Activated CD4-positive, alpha-beta T cell treated with anti-CD3 and anti-CD28 coated beads, Interleukin-2, amount 50 U/mL, for 16 hours (primary cell): ENCODE measurements around the gene PPP6R2.
"Not testable (repeated sequence)": the region's sequence is repeated elsewhere in the genome, so short reads cannot be mapped to it uniquely, and the experiment has no call there.

Source experiments
- DNase-seq: peaks from one replicate; pipeline ENCODE4 v3.0.0-alpha.2; 2020

PPP6R2 gene

DNA sequence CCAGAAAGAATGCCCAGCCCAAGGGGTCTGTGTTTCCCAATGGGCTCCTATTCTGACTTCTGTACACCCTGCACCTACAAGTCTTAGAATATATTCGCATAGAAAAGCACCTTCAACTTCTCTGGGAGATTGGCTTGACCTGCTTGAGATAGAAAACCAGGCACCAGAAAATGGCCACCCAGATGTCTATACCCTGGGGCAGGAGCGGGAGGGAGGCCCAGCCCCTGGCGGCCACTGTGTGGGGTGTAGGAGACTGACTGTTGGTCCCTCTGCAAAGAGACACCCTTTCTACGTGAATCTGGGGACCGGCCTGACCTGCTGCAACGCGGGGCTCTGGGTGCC, 24.8 kb upstream of the PPP6R2 start:
- DNase-seq, result no peak

DNA sequence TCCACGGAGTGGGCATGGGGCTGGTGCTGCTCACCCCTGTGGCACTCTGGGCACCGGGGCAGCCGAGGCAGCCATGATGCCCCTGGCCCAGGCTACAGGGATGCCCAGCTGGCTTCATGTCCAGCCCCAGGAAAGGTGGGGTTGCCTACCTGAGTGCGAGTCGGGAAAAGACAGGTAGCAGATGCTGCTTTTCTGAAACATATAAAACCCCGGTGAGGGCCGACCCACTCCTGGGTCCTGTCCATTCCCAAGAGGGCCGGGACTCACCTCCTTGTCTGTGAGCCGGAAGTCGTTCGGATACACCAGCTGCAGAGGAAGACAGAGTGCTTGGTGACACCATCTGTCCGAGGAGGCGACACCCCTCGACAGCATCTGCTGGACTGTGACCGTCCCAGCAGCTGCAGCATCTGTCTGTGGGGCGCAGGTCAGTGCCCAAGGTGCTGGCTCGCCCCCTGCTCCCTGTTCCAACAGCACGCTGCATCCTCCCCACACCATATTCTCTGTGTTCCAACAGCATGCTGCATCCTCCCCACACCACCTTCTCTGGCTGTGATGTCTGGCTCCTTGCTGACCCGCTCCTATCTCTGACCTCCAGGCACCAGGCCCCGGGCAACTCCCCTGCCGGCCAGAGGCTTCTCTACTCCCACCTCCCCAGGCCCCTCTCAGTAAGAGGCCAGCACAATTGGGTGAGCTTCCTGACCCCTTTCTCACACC, 24.3 kb upstream of the PPP6R2 start:
- no peak for DNase-seq

DNA sequence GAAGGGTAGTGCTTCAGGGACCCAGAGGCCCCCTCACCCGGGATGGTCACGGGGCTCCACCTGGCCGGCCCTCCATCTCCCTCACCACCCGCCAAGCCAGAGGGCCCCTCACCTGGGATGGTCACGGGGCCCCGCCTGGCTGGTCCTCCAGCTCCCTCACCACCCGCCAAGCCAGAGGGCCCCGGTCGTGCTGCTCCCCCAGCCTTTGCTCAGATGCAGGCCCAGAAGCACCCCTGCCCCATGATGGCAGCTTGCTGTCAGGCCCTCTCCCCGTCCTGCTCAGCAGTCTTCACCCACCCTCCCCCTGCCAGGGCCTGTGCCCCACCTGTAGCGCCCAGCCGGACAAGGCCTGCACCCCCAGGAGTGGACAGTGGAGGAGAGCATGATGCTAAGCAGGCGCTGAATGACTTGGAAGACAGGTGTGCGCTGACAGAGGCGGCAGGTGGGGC, 23.6 kb upstream of the PPP6R2 start:
- no peak for DNase-seq

DNA sequence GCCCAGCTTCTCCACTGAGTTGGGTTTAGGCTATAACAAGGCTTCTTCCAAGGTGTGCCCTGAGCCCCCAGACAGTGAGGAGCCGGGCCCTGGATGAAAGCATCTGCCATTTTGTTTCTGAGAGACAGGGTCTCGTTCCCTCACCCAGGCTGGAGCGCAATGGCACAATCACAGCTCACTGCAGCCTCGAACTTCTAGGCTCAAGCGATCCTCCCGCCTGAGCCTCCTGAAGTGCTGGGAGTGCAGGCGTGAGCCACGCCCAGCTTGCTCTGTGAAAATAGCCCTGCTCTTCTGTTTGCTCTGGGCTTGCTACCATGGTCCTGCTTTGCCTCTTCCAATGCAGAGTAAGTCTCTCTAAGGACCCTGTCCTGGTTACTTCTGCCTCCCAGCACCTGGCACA, 23.0 kb upstream of the PPP6R2 start:
- no peak for DNase-seq

DNA sequence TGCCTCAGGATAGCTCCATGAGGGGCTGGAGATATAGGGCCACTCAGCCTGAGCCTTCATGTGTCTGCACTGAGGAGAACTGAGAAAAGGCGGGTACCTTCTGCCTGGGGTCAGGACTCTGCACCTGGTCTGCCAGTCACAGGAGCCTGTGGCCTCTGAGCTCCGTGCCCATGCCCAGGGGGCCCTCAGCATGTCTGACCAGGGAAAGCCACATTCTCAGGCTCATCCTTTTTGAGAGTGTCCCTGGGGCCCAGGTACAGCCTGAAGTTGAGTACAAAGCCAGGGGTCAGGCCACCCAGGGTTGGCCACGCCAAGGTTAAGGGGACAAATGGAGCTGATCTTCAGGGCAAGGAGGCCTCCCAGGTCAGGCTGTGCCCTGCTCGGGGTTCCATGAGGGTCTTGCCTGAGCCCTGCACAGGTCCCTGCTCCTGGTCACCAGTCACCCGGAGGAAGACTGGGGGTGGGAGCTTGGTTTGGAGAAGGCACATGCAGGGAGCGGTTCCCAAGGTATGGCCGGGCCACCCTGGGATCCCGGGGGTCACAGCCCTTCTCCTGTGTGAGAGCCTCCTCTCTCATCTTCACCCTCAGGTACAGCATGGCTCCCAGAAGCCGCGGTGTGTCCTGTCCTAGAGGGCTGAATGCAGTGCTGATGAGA, 22.3 kb upstream of the PPP6R2 start:
- DNase-seq, result no peak

DNA sequence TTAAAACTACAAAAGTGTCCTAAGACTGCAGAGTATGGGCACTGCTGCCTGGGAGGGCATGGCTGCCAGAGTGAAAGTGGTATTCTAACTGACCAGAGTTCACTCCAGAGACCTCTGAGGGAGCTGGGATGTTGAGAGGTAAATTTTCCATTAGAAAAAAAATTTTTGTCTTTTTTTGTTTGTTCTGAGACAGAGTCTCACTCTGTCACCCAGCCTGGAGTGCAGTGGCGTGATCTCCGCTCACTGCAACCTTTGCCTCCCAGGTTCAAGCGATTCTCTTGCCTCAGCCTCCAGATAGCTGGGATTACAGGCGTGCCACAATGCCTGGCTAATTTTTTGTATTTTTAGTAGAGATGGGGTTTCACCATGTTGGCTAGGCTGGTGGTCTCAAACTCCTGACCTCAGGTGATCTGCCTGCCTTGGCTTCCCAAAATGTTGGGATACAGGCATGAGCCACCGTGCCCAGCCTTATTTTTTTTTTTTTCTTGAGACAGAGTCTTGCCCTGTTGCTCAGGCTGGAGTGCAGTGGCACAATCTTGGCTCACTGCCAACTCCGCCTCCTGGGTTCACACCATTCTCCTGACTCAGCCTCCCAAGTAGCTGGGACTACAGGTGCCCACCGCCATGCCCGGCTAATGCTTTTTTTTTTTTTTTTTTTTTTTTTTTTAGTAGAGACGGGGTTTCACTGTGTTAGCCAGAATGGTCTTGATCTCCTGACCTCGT, 20.6 kb upstream of the PPP6R2 start:
- DNase-seq, result not testable (repeated sequence)

DNA sequence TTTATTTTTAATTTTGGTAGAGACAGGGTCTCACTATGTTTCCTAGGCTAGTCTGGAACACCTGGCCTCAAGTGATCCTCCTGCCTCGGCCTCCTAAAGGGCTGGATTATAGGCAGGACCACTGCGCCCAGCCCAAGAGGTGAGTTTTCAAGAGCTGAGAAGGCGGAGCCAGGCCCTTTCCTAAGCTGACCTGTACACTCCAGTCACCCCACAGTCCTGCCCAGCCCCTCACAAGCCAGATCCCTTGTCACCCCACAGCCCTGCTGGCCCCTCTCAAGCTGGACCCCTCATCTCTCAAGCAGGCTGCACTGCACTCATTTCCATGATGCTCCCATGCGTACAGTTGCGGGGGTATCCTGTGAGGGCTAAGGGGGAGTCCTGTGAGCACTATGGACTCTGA, 19.2 kb upstream of the PPP6R2 start:
- DNase-seq, result no peak

DNA sequence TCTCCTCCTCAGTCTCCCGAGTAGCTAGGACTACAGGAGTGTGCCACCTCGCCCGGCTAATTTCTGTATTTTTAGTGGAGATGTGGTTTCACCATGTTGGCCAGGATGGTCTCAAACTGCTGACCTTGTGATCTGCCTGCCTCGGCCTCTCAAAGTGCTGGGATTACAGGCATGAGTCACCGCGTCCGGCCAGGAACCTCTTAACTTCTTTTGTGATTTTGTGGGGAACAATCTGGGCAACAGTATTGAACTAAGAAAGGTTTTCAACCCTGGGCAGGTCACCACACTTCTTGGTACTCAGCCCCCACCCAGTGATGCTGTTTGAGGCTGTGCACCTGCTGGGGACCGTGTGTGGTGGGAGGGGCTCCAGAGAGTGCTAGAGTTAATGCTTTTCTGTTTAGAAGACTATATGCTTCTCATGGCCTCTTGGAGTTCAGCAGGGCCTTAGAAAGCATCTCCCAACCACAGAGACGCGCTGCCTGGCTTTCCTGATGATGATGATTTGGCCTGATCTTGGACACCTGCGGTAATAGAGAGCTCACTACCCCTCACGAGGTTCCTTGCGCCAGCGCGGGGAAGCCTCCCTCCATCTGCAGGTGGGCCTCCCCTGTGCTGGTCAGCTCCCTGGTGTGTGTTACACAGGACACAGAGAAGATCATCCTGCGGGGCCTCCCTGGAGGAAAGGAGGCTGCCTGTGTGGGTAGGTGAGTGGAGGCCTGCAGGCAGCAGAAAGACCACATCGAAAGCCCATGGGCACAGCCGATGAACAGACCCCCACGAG, 17.5 kb upstream of the PPP6R2 start:
- DNase-seq, result no peak

DNA sequence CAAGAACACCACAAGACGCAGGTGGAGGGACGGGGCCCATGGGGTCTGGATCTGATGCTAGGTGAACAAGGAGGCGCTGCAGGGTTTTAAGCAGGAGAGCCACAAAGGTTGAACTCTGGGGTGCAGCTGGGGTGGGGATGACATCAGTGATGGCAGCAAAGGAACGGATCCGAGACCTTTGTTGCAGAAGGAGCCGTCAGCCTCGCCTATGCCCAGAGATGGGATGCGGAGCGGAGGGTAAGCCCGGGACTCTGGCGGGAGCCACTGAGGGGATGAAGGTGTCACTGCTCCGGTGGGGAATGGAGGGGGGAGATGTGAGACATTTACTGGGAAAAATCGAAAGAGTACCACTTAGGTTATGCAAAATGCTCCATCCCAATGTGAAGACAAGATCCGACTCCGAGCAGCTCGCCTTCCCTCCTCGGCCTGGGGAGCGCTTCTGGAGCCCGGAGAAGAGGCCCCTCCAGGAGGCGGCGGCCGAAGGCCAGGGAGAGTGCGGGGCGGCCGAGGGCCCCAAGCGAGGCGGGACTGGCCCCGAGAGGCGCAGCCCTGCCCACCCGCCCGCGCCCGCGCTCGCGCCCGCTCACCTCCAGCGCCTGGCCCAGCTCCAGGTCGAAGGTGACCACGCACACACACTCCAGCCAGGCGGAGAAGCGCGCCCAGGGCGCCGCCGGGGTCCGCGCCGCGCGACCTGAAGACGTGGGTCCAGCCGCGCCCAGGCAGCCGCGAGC, 16.7 kb upstream of the PPP6R2 start:
- no peak for DNase-seq

DNA sequence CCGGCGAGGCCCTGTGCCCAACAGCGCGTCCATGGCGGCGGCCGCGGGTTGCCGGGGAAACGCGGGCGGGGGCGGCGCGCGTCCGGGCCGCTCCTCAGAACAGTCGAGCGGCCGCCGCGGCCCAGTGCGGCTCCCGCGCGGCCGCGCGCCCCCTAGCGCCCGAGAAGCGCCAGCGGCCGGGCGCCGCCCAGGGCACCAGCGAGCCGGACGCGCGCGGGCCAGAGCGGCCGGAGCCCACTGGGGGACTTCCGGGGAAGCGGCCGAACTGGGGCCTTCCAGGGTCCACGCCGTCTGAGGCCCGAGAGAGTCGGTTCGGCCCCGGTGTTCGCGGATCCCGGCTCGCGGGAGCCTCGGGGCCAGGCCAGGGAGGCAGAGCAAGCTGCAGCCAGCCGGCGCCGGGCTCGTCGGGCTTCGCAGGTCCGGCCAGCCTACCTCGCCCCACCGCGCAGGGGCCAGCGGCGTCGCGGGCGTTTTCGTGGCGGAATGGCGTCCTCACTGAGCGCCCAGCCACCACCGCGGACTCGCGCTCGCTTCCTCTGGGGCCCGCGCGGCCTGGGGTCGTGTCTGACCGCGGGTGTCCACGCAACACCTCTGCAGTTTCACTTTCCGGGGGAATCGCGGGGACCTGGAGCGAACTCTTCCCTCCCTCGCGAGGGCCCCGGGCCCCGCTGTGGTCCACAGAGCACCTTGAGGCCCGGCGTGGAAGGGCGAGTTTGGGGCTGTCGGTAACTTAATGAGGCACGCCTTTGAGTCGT, 16.0 kb upstream of the PPP6R2 start, which contains the start of gene DENND6B:
Gene DENND6B, minus strand, starts transcription at position 57 of the 755 bp plus-strand sequence. Its CDS starts 24 bp downstream, at position 33.
- peak; percentile 70 for DNase-seq

DNA sequence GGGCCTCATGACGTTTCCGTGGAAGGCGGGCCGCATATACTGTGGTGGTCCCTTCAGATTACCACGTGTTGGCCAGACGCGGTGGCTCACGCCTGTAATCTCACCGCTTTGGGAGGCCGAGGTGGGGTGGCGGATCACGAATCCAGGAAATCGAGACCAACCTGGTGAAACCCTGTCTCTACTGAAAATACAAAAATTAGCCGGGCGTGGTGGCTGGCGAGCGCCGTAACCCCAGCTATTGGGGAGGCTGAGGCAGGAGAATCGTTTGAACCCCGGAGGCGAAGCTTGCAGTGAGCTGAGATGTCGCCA, 15.5 kb upstream of the PPP6R2 start:
- no peak for DNase-seq

DNA sequence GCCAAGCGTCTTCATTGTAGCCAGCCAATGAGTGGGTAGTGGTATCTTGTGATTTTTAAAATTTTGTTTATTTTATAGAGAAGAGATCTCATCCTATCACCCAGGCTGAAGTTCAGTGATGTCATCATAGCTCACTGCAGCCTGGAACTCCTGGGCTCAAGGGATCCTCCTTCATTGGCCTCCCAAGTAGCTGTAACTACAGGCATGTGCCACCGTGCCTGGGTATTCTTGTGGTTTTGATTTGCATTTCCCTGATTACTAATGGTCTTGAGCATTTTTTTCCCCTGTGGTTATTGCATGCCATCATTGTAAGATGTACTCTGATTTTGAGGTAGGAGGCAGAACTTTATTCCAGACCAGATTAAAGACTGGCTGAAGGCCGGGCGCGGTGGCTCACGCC, 13.9 kb upstream of the PPP6R2 start:
- DNase-seq, result peak; percentile 21

DNA sequence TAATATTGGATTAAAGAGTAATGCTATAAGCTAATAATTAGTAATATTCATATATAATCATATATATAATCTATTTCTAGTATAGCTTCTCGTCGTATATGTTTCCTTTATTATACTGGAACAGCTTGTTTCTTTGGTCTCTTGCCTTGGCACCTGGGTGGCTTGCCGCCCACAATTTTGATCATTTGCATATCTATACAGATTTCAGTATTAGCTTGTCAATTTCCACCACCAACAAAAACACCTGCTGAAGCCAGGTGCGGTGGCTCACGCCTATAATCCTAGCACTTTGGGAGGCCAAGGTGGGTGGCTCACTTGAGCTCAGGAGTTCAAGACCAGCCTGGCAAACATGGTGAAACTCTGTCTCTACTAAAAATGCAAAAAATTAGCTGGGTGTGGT, 8.7 kb upstream of the PPP6R2 start:
- not testable (repeated sequence) for DNase-seq

DNA sequence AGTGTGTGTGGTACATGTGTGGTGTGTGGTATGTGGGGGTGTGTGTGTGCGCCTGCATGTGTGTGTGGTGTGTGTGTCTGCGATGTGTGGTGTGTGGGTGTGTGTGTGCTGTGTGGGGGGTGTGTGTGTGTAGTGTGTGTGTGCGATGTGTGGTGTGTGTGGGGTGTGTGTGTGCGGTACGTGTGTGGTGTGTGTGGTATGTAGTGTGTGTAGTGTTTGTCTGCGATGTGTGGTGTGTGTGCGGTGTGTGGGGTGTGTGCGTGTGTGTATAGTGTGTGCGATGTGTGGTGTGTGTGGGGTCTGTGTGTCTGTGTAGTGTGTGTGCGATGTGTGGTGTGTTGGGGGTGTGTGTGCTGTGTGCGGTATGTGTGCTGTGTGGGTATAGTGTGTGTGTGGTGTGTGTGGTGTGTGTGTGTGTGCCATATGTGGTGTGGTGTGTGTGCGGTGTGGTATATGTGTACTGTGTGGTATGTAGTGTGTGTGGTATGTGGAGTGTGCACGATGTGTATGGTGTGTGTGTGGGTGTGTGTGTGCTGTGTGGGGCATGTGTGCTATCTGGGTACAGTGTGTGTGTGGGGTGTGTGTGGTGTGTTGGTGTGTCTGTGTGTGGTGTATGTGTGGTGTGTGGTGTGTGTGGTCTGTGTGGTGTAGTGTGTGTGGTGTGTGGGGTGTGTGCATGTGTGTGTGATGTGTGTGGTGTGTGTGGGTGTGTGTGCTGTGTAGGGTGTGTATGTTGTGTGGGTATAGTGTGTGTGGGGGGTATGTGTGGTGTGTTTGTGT, 5.7 kb upstream of the PPP6R2 start:
- DNase-seq, result no peak

DNA sequence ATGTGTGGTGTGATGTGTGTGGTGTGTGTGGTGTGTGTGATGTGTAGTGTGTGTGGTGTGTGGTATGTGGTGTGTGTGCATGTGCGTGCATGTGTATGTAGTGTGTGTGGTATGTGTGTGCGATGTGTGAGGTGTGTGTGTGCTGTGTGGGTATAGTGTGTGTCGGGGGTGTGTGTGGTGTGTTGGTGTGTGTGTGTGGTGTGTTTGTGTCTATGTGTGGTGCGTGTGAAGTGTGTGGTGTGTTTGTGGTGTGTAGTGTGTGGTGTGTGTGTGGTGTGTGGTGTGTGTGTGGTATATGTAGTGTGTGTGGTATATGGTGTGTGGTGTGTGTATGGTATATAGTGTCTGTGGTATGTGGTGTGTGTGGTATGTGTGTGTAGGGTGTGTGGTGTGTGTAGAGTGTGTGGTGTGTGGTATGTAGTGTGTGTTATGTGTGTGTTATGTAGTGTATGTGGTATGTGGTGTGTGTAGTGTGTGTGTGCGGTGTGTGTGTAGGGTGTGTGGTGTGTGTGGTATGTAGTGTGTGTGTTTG, 5.0 kb upstream of the PPP6R2 start:
- DNase-seq, result no peak

DNA sequence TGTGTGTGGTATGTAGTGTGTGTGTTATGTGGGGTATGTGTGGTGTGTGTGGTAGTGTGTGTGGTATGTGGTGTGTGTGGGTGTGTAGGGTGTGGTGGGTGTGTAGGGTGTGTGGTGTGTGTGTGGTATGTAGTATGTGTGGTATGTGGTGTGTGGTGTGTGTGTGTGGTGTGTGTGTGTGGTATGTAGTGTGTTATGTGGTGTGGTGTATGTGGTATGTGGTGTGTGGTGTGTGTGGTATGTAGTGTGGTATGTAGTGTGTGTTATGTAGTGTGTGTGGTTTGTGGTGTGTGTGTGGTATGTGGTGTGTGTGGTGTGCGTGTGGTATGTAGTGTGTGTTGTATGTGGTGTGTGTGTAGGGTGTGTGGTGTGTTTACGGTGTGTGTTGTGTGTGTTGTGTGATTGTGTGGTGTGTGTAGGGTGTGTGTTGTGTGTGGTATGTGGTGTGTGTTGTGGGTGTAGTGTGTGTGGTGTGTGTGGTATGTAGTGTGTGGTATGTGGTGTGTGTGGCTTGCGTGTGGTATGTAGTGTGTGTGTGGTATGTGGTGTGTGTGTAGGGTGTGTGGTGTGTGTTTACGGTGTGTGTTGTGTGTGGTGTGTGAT, 4.2 kb upstream of the PPP6R2 start:
- DNase-seq, result no peak

DNA sequence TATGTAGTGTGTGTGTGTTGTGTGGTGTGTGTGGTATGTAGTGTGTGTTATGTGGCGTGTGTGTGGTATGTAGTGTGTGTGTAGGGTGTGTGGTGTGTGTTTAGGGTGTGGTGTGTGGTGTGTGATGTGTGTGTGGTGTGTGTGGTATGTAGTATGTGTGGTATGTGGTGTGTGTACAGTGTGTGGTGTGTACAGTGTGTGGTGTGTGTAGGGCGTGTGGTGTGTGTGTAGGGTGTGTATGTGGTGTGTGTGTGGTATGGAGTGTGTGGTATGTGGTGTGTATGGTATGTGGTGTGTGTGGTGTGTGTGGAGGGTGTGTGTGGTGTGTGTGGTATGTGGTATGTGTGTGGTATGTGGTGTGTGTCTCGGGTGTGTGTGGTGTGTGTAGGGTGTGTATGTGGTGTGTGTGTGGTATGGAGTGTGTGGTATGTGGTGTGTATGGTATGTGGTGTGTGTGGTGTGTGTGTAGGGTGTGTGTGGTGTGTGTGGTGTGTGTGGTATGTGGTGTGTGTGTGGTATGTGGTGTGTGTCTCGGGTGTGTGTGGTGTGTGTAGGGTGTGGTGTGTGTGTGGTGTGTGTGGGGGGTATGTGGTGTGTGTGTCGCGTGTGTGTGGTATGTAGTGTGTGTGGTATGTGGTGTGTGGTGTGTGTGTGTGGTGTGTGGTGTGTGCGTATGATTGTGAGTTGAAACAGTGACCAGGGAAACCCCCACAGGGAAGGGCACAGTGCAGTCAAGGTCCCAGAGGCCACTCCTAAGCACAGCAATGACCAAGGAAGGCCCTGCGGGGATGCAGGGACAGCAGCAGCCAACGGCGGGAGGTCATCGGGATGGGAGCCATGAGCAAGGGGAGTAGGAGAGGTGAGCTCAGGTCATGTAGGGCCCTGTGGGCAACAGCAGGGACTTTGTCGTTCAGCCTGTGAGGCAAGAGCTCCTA, 2.9 kb upstream of the PPP6R2 start:
- no peak for DNase-seq

DNA sequence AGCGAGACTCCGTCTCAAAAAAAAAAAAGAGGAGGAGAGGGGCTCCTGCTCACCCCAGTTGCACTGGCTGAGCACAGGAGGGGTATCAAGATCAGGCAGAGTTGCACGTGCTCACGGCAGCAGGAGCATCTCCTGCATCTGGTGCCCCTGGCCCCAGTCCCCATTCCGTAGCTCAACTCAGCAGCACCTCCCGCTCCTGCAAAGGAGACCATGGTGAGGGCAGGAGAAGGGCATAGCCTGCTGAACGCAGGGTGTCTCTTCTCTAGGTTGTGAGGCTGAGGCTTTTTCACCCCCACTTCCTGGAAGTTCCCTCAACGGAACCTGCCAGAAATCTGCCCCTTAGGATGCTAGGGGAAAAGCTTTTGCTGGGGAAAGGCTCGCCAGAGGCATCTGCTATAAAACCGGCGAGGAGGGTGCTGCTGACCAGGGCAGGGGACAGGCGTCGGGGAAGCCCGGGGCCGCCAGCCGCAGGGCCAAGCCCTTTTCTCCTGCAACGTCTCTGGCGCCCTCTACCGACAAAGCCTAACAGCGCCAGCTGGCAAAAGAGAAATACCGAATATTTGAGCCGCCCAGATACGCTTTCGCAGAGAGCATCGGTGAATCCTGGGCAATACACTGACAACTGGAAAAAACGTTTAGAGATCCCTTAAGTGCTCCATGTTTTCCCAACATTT, 1.0 kb upstream of the PPP6R2 start:
- DNase-seq, result peak; percentile 92

DNA sequence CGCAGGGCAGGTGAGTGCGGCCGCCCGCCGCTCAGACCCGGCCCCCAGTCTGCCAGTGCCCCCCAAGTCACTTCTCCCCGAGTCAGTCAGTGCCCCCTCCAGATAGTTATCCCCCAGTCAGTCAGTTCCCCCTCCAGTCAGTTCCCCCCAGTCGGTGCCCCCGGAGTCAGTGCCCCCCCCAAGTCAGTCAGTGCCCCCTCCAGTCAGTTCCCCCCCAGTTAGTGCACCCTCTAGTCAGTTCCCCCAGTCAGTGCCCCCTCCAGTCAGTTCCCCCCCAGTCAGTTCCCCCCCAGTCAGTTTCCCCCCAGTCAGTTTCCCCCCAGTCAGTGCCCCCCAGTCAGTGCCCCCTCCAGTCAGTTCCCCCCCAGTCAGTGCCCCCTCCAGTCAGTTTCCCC, 411 bp downstream of the PPP6R2 start:
- no peak for DNase-seq
